Tongue (tissue), 3 donors: ENCODE data around the gene AGAP1. TPM values are rescaled to one million over a fixed set of nuclear protein-coding genes. Genes with fewer than 3 reads are reported as not detected.

Experiments used
- DNase-seq: peaks from one replicate; pipeline ENCODE4 v3.0.0-alpha.2; 2015
- small RNA-seq: library from RNA; depleted of rRNA; stranded (forward); fragments of <200 nt; gene quantifications from one replicate; pipeline ENCODE3, GENCODE V24; 2014; ENCODE audit warnings: low replicate concordance
- total RNA-seq: library from RNA; depleted of rRNA; stranded (reverse); fragments of >200 nt; gene quantifications from one replicate; pipeline ENCODE4 v1.2.3, GENCODE V29; 2014

The AGAP1 gene
- total RNA-seq, 1 donor from 2014 or later = 33.0 TPM

- no peak for DNase-seq
These were observed 680.1 kb downstream of the AGAP1 start for GRCh38 chr2:236173729-236174607.

GRCh38 chr2:236175548-236176150 lies 681.8 kb downstream of the AGAP1 start:
- DNase-seq = no peak

- no peak for DNase-seq
These were observed 682.6 kb downstream of the AGAP1 start for GRCh38 chr2:236176417-236176816.

GRCh38 chr2:236176951-236177350 lies 683.1 kb downstream of the AGAP1 start:
- DNase-seq = no peak

- DNase-seq = peak; percentile 58
These were observed 683.7 kb downstream of the AGAP1 start for GRCh38 chr2:236177604-236177966.

GRCh38 chr2:236177967-236178889 lies 684.4 kb downstream of the AGAP1 start:
- peak; percentile 75 for DNase-seq

- DNase-seq = no peak
These were observed 685.0 kb downstream of the AGAP1 start for GRCh38 chr2:236178890-236179235.

GRCh38 chr2:236179236-236180075 lies 685.6 kb downstream of the AGAP1 start:
- no peak for DNase-seq

GRCh38 chr2:236180076-236180816 lies 686.4 kb downstream of the AGAP1 start:
- DNase-seq = no peak

- peak; percentile 81 for DNase-seq
These were observed 687.1 kb downstream of the AGAP1 start for GRCh38 chr2:236180831-236181453.

Small RNA genes lying within 50 kb of the gene (small RNA-seq; reads per million reads assigned to genes)
- not detected for gene RF00019
- gene RN7SL204P = not detected
- not detected for gene RNU7-127P
- not detected for gene TMSB10P1
